ENCODE measurements around the gene TSHZ1.

The TSHZ1 gene

DNA sequence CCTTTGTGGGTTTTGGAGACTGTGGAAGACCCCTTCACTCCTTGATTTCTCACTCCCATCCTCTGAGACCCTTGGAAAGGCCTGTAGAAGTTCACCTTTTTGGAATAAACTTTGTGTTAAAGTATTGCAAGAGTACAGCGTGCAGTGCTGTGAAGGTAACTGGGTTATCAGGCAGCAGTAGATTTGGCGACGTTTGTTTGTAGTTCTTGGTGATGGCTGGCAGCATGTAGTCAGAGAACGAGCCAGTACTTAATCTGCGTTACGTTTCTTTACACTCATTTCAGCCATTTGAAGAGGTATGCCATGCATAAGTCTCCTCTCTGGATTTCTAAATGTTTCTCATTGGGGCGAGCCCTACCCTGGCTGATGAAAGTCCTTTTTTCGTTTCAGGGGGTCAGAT, 64.6 kb downstream of the TSHZ1 start:
- H3K36me3 ChIP-seq: no peaks in the 10 kb centered on the region
- H4K20me1 ChIP-seq: peaks cover 33% of the 10 kb centered on the region; the same call in 1 of the 2 replicates
- no peak overlapping the region for H3K4me3 ChIP-seq
- TF ChIP-seq Cebpa-rat (IDR thresholded peaks at IDR 0.05): no peak
- no peak overlapping the region for H3K4me2 ChIP-seq
- peaks cover 1% of the 10 kb centered on the region; the same call in 1 of the 2 replicates for H3K4me1 ChIP-seq
- no peaks in the 10 kb centered on the region for H3K27me3 ChIP-seq
- no peak overlapping the region for H3K9ac ChIP-seq
- no peak overlapping the region for H3K27ac ChIP-seq
- H3K9me3 ChIP-seq: no peaks in the 10 kb centered on the region

- no peak for TF ChIP-seq Cebpa-rat (IDR thresholded peaks at IDR 0.05)
- Histone ChIP-seq H3K4me1 (peaks cover 6% of the 10 kb centered on the region; the same call in 1 of the 2 replicates), H3K36me3 (peaks cover 5% of the 10 kb centered on the region; the same call in 1 of the 2 replicates), H3K9ac (no peak overlapping the region), H3K27me3 (no peaks in the 10 kb centered on the region), H3K9me3 (no peaks in the 10 kb centered on the region), H3K4me2 (no peak overlapping the region), H3K4me3 (no peak overlapping the region), H4K20me1 (peaks cover 45% of the 10 kb centered on the region; the same call in 1 of the 2 replicates), H3K27ac (no peak overlapping the region)
Measured at GRCh38 chr18:75276818-75277609, 66.4 kb downstream of the TSHZ1 start.

GRCh38 chr18:75277610-75277928, 67.0 kb downstream of the TSHZ1 start:
- no peak overlapping the region for H3K4me3 ChIP-seq
- no peak overlapping the region for H3K27ac ChIP-seq
- H3K27me3 ChIP-seq: no peaks in the 10 kb centered on the region
- no peak for TF ChIP-seq Cebpa-rat (IDR thresholded peaks at IDR 0.05)
- H3K9me3 ChIP-seq: no peaks in the 10 kb centered on the region
- peaks cover 5% of the 10 kb centered on the region; the same call in 1 of the 2 replicates for H3K36me3 ChIP-seq
- no peak overlapping the region for H3K9ac ChIP-seq
- H3K4me2 ChIP-seq: no peak overlapping the region
- peaks cover 6% of the 10 kb centered on the region; the same call in 1 of the 2 replicates for H3K4me1 ChIP-seq
- H4K20me1 ChIP-seq: peaks cover 39% of the 10 kb centered on the region; the same call in 1 of the 2 replicates

DNA sequence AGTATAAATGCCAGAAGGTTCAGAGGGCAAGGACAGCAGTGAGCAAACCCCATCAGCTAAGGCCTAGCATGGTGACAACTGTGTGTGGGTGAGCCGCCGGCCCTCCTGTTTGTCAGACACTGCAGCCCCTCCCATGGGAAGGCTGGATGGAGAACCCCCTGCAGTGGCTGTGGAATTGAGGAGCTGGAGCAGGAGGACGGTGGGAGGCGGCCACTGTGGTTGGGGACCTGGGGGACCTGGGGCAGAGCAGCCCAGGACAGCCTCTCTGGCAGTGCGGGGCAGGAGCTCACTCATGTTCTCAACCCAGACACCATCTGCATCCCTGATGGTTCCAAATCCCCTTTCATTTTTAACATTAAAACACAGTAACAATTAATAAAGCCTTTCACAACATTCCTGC, 68.8 kb downstream of the TSHZ1 start:
- no peak overlapping the region for H3K4me3 ChIP-seq
- H3K9ac ChIP-seq: no peak overlapping the region
- peaks cover 46% of the 10 kb centered on the region; the same call in 1 of the 2 replicates for H4K20me1 ChIP-seq
- peaks cover 1% of the 10 kb centered on the region; the same call in 1 of the 2 replicates for H3K9me3 ChIP-seq
- TF ChIP-seq Cebpa-rat (IDR thresholded peaks at IDR 0.05): no peak
- peaks cover 6% of the 10 kb centered on the region; the same call in 1 of the 2 replicates for H3K4me1 ChIP-seq
- no peak overlapping the region for H3K27ac ChIP-seq
- peaks cover 14% of the 10 kb centered on the region; the same call in 1 of the 2 replicates for H3K36me3 ChIP-seq
- H3K4me2 ChIP-seq: no peak overlapping the region
- no peaks in the 10 kb centered on the region for H3K27me3 ChIP-seq

GRCh38 chr18:75280427-75281280, 70.1 kb downstream of the TSHZ1 start:
- H3K4me1 ChIP-seq: peaks cover 6% of the 10 kb centered on the region; the same call in 1 of the 2 replicates
- H3K4me2 ChIP-seq: no peak overlapping the region
- peaks cover 13% of the 10 kb centered on the region for H3K9me3 ChIP-seq
- no peaks in the 10 kb centered on the region for H3K27me3 ChIP-seq
- H3K36me3 ChIP-seq: peaks cover 27% of the 10 kb centered on the region
- no peak overlapping the region for H3K9ac ChIP-seq
- peaks cover 42% of the 10 kb centered on the region; the same call in 1 of the 2 replicates for H4K20me1 ChIP-seq
- H3K27ac ChIP-seq: no peak overlapping the region
- no peak overlapping the region for H3K4me3 ChIP-seq
- TF ChIP-seq Cebpa-rat (IDR thresholded peaks at IDR 0.05): no peak

GRCh38 chr18:75282746-75283145, 72.1 kb downstream of the TSHZ1 start:
- no peak overlapping the region for H3K4me3 ChIP-seq
- H3K4me2 ChIP-seq: no peak overlapping the region
- peaks cover 47% of the 10 kb centered on the region for H3K36me3 ChIP-seq
- no peak overlapping the region for H3K27ac ChIP-seq
- peaks cover 26% of the 10 kb centered on the region for H3K9me3 ChIP-seq
- H4K20me1 ChIP-seq: peaks cover 42% of the 10 kb centered on the region; the same call in 1 of the 2 replicates
- TF ChIP-seq Cebpa-rat (IDR thresholded peaks at IDR 0.05): no peak
- peaks cover 6% of the 10 kb centered on the region; the same call in 1 of the 2 replicates for H3K4me1 ChIP-seq
- no peak overlapping the region for H3K9ac ChIP-seq
- H3K27me3 ChIP-seq: no peaks in the 10 kb centered on the region

DNA sequence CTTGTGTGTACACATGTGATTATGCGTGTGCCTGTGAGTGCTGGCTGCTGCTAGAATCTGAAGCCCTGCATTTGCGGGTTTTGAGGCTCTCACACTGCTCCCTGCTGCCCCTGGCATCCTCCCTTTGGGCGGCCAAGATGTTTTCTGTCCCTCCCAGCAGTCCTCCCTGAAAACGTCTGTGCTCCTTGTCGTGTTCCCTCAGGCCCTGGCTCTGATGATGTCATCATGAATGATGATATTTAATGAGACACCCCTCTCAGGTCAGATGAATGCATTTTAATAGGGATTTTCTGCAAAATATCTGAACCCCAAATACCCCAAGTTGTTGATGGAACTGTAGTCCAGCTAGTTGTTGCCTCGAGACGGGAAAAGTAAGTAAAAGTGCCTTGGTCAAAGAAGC, 73.1 kb downstream of the TSHZ1 start:
- Histone ChIP-seq H3K27me3 (no peaks in the 10 kb centered on the region), H3K4me1 (peaks cover 6% of the 10 kb centered on the region; the same call in 1 of the 2 replicates), H4K20me1 (peaks cover 42% of the 10 kb centered on the region; the same call in 1 of the 2 replicates), H3K27ac (no peak overlapping the region), H3K9me3 (peaks cover 26% of the 10 kb centered on the region), H3K4me2 (no peak overlapping the region), H3K9ac (no peak overlapping the region), H3K36me3 (peaks cover 57% of the 10 kb centered on the region), H3K4me3 (no peak overlapping the region)
- TF ChIP-seq Cebpa-rat (IDR thresholded peaks at IDR 0.05): no peak

DNA sequence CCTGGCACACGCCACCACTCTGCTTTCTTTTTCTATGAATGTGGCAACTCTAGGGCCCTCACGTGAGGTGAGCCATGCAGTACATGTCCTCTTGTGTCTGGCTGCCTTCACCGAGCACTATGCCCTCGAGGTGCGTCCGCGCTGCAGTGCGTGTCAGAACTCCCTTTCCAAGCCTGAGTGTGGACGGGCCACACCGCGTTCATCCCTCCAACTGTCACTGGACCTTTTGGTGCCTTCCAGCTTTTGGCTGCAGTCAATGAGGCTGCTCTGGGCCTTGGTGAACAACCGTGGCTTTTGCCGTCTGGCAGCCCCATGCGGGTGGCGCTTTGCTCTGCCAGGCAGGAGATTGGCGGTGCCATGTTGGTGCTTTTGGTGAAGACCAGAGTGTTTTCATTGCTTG, 74.0 kb downstream of the TSHZ1 start:
- Histone ChIP-seq H3K27ac (no peak overlapping the region), H3K4me1 (peaks cover 6% of the 10 kb centered on the region; the same call in 1 of the 2 replicates), H3K4me2 (no peak overlapping the region), H3K9ac (no peak overlapping the region), H4K20me1 (peaks cover 38% of the 10 kb centered on the region; the same call in 1 of the 2 replicates), H3K4me3 (no peak overlapping the region), H3K27me3 (no peaks in the 10 kb centered on the region), H3K36me3 (peaks cover 61% of the 10 kb centered on the region), H3K9me3 (peaks cover 26% of the 10 kb centered on the region)
- no peak for TF ChIP-seq Cebpa-rat (IDR thresholded peaks at IDR 0.05)

DNA sequence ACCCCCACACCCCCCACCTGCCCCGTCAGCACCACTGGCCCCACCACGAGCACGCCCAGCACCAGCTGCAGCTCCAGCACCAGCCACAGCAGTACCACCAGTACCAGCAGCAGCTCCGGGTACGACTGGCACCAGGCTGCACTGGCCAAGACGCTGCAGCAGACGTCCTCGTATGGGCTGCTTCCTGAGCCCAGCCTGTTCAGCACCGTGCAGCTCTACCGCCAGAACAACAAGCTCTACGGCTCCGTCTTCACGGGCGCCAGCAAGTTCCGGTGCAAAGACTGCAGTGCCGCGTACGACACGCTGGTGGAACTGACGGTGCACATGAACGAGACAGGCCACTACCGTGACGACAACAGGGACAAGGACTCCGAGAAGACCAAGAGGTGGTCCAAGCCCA, 75.3 kb downstream of the TSHZ1 start:
- no peak for TF ChIP-seq Cebpa-rat (IDR thresholded peaks at IDR 0.05)
- H3K9ac ChIP-seq: no peak overlapping the region
- H3K4me2 ChIP-seq: no peak overlapping the region
- H4K20me1 ChIP-seq: peaks cover 32% of the 10 kb centered on the region; the same call in 1 of the 2 replicates
- peaks cover 26% of the 10 kb centered on the region for H3K9me3 ChIP-seq
- no peak overlapping the region for H3K4me3 ChIP-seq
- H3K4me1 ChIP-seq: no peaks in the 10 kb centered on the region
- no peak overlapping the region for H3K27ac ChIP-seq
- H3K27me3 ChIP-seq: no peaks in the 10 kb centered on the region
- peaks cover 61% of the 10 kb centered on the region for H3K36me3 ChIP-seq
